HG03354 (cell line): Measurements from ENCODE around the gene TM9SF2.
"Not testable (repeated sequence)": the region's sequence is repeated elsewhere in the genome, so short reads cannot be mapped to it uniquely, and the experiment has no call there.

Experiments used
- ATAC-seq: cut with Tn5 transposase; IDR thresholded peaks from one replicate; pipeline ENCODE4 v1.9.1; 2021; ENCODE audit warnings: mild to moderate bottlenecking; ENCODE audit not compliant: unreplicated experiment, poor library complexity, severe bottlenecking

The TM9SF2 gene

DNA sequence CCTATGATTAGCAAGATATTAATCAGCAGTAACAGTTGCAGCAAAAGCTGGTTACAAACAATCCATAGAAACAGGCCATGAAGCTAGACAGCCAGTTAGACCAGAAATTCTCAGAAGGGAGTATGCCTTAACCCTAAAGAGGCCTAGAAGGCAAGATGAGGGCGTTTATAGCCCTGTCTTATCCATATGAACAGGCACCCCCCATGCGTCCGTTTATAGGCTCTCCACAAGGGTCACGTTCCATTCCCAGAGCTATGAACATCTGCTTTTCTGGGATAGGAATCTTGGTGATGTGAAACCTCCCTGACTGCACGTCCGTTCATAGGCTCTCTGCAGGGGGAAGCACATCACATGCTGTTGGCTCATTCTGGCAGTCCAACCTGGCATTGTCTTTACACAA is 67.6 kb downstream of the TM9SF2 start:
- ATAC-seq: not testable (repeated sequence)

DNA sequence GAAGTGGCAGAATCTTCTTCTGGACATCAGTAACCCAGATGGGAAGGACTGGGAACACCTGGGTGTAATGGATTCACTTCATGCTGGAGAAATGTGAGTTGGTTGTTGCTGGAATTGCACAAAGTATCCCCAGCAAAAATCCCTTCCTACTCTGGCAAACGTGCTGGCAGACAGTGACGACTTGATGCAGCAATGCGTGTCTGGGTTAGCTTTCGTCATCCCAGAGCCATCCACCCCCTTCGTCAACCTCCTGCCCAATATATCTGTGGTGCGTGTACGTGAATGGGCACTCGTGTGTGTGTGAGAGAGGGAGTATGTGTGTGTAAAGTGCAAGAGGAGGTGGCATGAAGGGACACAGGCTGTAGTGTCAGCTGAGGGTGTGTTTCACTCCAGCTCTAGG is 70.9 kb downstream of the TM9SF2 start:
- ATAC-seq: no peak

DNA sequence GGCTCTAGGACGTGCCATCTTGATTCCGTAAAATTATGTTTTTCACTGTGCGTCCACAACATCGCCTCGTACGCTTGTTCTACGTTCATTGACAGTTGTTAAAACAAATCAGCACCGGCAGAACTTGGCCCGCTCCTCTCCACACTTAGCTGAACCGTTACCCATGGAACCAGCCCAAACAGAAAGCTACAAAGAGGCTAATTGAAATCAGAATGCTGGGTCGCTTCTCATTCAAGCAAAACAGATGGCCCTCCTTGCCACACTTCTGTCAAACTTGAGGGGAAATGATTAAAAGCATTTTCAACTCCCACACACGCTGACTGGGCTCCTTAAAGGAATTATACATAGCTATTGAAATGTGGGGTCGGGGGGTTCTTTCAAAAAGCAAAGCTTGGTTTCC is 71.6 kb downstream of the TM9SF2 start:
- no peak for ATAC-seq

DNA sequence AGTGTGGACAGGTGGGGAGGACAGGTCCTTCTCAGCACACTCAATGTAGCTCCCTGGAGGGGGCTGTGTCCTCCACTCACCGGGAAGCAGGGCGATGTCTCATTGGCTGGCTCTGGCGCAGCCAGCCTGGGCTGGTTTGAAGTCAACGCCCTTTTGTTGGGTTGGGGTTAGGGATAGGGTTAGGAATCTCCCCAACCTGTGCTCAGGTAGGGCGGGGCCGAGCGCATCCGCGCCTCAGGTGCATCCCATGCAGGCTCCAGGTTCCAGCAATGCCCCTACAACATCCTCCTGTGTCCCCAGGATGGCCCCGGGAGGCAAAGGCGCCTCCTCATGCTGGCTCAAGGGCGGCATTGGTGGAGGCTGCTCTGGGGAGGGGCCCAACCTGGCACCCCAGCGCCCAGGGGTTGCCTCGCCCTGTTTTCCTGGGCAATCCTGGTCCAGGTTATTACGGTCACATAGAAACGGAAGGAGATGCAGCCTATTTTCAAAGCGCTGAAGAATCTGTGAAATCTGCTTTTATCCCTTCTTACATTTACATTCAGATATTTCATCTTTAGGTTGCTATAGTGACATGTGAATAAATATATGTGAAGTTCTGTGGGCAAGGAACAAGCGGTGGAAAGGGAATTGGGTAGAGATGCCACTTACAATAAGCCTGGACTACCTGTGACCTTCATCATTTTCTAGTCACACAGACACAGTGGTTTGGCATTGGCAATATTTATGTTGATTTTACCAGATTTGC is 74.3 kb downstream of the TM9SF2 start:
- no peak for ATAC-seq

DNA sequence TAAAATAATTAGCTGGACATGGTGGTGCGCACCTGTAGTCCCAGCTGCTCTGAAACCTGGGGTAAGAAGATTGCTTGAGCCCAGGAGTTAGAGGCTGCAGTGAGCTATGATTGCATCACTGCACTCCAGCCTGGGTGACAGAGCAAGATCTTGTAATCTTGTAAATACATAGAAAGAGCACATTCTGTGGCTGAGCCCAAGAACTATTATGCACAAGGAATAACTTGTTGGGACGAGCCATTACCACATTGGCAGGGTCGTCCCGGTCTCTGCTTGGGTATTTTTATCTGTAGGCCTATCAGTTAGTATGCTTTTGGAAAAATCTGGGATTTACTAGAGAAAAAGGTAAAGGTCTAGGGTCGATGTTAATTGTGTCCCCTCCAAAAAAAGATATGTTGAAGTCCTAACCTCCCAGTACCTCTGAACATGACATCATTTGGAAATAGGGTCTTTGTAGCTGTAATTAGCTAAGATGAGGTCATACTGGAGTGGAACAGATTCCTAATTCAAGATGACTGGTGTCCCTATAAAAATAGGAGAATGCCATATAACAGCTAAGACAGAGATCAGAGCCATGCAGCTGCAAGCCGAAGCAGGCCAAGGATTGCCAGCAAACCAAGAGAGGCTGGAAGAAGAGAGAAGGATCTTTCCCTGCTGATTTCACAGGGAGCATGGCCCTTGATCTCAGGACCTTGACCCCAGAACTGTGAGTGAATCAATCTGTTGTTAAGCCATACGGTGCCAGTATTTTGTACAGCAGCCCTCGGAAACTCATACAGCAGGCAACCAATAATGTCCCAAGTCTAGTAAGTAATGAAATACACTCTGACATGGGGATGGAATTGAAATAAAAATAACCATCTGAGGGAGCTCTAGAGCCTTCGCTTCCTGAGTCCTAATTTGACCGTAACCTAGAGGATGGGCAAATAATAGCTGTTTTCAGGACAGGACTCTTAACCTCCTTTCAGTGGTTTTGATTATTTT is 77.0 kb downstream of the TM9SF2 start:
- no peak for ATAC-seq

DNA sequence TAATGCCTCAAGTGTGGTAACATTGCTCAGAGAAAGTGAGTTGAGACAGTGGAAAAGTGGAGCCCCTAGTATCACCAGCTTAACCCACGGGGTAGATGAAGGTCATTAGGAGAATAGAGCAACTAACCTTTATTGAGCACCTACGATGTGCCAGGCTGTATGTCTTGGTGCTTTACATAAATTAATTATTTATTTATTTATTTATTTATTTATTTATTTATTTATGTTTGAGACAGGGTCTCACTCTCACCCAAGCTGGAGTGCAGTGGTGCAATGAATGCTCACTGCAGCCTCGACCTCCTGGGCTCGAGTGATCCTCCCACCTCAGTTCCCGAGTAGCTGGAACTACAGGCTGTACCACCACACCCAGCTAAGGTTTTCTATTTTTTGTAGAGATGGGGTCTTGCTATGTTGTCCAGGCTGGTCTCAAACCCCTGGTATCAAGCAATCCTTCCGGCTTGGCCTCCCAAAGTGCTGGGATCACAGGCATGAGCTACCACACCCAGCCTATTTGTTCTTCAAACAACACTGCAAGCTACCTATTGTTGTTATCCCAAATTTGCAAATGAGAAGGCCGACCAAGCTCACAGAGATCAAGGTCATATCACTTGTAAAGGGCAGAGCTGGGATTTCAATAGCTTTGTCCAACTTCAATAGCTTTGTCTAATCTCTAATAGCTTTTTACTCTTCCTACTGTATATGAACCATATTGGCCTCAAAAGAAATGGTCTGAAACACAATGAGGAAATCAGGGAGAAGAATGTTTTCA is 79.4 kb downstream of the TM9SF2 start:
- ATAC-seq: no peak

DNA sequence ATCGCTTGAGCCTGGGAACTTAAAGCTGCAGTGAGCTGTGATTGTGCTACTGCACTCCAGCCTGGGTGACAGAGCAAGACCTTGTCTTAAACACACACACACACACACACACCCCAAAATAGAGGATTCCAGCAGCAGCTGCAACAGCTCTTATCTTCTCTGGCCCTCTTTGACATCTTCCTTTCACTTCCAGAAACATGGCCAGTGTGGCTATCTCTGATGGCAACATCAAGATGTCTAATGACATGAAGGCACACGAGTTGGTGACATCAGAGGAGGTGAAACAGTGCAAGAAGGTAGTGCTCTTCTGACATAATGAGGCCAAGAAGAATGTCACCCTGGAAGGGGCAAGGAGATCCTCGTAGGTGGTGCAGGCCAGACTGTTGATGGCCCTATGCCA is 81.2 kb downstream of the TM9SF2 start:
- no peak for ATAC-seq

DNA sequence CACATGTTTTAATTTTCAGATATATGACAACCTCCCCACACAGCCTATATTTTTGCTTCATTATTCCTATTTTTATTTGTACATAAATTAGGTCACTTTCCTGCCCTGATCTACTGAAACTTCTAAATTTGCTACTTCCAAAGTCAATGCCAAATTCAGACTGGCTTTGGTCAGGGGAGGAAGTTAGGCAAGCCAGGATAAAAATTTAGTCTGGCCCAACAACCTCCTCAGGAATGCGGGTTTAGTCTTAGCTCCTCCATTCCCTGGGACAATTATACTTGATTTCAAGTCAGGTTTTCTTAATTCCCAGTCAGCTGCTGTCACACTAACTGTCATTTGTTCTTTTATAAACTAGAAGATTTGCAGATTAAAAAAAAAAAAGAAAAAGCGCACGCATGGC is 84.3 kb downstream of the TM9SF2 start:
- ATAC-seq: no peak

DNA sequence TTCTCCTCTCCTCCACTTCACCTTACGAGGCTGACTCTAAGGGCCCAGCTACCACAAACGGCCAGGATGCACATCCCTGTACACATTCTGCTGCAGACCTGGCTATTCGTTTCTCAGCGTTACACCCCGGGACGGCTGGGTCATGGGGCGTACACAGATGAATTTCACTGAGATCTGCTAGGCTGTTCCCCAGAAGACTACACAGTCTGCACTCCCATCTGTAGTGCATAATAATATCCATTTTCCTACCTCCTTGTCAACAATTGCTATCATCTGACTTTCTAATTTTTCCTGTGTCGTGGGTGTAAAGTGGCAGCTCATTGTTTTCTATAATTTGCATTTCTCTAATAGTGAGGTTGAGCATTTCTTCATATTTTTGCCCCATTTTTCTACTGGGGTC is 85.7 kb downstream of the TM9SF2 start:
- no peak for ATAC-seq

DNA sequence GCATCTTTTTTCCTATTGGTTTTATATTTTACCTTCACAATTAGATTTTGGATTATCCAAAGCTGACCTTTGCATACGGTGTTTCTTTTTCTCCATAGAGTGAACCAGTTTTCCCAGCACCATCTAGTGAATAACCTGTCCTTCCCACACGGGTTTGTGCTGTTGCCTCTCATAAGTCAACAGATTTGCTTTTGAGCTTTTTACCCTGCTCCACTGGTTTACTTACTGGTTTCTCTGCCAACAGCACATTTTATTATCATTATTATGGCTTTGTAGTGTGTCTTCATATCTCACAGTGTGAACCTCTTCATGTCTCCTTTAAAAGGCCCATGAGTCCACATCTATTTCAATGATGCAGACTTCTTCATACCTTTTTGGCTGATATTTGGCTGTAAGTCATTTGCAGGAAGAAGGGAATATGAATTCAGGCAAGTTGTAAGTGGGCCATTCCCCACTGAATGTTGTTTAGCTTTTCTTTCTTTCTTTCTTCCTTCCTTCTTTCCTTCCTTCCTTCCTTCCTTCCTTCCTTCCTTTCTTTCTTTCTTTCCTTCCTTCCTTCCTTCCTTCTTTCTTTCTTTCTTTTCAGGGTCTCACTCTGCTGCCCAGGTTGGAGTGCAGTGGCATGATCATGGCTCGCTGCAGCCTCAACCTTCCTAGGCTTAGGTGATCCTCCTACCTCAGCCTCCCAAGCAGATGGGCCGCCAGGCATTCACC is 86.8 kb downstream of the TM9SF2 start:
- no peak for ATAC-seq

DNA sequence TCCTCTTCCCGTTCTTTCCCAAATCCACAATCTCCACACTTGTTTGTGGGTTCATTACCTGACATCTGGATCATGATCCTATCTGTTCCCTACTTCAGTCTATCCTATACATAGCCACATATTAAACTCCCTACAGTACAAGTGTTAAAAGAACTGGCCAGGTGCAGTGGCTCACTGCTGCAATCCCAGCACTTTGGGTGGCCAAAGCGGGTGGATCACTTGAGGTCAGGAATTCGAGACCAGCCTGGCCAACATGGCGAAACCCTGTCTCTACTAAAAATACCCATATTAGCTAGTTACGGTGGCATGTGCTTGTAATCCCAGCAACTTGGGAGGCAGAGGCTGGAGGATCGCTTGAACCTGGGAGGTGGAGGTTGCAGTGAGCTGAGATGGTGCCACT is 88.3 kb downstream of the TM9SF2 start:
- ATAC-seq: no peak

DNA sequence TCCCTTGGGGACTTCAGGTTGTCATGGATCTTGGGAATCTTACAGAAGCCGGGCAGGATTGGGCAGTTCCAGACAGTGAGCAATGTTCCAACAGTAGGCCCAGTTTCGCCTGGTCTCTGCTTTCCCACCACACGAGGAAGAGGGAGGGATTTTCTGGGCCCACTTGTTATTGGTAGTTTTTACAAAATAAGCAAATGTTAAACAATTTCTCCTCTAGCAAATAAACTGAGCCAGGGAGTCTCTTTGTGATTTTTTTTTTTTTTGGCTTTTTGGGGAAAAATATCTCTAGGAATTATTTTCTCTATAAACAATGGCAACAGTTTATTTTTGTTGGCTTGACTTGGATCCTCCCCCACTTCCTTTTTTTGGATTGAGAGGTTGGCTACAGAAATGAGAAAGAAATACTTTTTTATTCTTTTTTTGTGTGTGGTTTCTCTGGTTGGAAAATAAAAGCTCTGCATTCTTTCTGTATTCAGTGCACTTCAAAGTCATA is 89.3 kb downstream of the TM9SF2 start:
- no peak for ATAC-seq

DNA sequence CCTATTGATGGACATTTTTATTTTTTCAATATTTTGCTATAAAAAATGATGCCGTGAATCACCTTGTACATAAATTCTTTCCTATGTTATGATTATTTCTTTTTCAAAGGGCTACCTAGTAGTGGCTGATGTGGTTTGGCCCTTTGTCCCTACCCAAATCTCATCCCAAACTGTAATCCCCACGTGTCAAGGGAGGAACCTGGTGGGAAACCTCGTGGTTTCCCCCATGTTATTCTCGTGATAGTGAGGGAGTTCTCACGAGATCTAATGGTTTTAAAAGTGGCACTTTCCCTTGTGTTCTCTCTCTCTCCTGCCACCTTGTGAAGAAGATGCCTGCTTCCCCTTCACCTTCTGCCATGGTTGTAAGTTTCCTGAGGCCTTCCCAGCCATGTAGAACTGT is 94.9 kb downstream of the TM9SF2 start:
- no peak for ATAC-seq

DNA sequence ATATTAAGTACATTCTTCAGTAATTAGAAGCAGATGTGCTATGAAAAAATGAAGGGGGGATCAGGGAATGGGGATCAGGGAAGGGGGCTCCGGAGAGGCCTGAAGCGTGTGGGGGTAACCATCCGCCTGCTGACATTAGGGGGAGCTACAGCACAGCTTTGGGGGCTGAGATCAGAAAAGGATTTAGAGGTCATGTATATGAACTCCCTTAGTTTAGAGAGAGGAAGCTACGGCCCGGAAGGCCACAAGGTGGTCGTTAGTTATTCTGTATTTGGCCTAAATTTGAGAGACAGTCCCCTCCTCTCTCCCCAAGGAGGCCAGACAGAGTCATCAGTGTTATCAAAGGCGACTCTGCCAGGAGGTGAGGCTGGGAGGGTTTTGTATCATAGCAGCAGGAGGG is 99.0 kb downstream of the TM9SF2 start:
- no peak for ATAC-seq

DNA sequence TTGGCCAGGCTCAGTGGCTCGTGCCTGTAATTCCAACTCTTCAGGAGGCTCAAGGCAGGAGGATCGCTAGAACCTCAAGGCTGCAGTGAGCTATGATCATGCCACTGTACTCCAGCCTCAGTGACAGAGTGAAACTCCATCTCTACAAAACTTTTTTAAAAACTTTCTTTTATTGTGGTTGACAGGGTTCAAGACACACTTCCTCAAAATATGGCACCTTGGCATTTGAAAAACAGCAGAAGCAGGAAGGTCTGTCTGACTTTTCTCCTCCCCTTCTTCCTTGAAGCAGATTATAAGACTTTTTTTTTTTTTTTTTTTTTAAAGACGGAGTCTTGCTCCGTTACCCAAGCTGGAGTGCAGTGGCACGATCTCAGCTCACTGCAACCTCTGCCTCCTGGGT is 100.3 kb downstream of the TM9SF2 start:
- no peak for ATAC-seq

DNA sequence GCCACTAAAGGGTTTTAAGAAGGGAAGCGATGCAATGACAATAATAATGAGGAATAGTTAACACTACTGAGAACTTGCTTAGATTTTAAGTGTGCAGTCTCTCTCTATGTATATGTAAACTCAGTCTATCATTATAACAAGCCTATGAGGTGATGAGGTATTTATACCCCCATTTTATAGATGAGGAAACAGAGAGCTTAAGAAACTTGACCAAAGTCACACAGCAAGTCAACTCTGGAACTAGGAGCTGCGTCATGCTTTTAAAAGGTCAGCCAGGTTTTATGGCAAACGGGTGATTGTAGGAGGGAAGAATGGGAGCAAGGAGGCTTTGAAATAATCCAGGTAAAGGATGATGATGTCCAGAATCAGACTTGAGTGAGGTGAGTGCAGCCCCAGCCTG is 103.4 kb downstream of the TM9SF2 start:
- no peak for ATAC-seq

DNA sequence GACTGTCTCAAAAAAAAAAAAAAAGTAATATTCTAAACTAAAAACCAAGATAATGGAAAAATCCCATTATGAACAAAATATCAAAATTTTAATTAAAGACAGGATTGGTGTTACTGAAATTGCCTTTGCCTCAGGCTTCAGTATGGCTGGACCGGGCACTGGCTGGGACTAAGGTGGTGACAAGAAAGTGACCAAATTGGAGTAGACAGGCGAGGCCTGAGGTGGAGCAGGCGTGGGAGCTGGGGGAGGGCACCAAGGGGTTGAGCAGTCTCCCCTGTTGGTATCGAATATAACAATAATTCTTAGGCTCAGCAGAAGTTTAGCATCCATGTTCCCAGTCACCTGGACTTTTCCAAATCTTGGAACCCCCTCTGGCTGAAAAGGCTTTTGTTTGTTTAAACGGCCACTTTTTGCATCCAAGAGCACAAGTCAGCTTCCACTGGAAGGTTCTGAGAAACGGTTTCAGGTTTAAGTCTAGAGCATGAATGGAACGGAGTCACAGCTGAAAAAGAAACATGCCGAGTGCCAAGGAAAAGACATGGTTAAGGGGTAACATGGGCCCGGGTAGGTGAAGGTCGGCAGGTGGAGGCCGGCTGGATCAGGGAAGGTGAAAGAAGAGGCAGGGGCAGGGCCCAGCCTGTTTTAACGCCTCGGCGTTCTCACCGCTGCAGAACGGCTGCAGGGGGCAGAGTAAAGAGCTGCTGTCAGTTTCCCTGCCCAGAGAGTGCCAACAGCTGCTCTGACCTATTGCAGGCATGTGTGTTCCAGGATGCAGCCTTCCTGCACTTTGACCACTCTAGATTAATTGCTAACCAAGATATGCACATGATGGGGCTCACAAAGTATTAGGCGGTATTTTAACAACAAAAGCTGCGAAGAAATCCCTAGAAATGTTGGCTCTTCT is 104.4 kb downstream of the TM9SF2 start:
- peak; percentile 76 for ATAC-seq

DNA sequence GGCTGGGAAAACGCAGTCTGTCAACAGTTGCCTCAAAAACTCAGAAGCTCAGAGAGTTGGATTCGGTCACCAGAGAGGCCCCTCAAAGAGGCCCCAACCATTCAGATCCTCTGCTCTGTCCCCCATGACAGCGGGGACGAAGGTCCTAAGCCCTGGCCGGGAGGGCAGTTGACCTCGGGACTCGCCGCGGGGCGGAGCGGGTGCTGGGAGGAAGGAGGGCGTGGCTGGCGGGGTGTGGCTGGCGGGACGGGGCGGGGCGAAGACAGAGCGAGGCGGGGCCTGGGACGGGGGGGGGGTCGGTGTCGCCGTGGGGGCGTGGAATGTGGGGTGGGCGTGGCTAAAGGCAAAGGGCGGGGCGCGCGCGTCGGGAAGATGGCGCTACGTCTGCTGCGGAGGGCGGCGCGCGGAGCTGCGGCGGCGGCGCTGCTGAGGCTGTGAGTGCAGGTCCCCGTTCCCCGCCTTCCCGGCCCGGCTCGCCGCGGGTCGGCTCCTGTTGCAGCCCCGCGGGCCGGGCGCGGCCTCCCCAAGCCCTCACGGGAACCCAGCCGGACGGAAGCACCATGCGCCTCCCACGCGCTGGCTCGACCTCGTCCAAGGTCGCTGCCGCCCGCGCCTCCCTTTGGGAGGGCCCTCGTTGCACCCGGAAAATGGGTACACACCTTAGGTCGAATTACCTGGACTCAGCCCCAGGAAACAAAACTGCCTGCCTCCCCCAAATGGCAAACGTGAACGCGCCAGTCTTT is 105.2 kb downstream of the TM9SF2 start, which contains the start of gene CLYBL:
TSS of gene CLYBL (plus strand) at position 367 of the 743 bp plus-strand sequence.
- peak; percentile 79 for ATAC-seq
